ENCODE results near the gene FMC1.

DNA sequence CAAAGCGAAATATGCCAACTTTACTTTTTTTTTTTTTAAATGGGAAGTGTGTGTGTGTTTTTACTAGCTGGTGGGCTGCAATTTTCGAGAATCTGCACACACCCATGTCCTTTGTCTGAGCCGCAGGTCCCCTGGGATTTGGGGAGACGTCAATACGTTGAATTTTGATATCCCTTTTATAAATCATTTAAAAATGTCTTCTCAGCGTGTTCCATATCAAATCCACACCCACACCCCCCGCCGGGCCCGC is 404 bp upstream of the FMC1 start:
- TF ChIP-seq ZNF274 (IDR thresholded peaks at IDR 0.05; ENCODE audit: low read length) (no peak), ZNF274 (tag by site-specific recombination; IDR thresholded peaks at IDR 0.05; ENCODE audit: borderline replicate concordance) (no peak), ZNF324 (tag by site-specific recombination; IDR thresholded peaks at IDR 0.05) (no peak), ZBTB8A (tag by site-specific recombination; IDR thresholded peaks at IDR 0.05) (no peak), ZNF37A (tag by site-specific recombination; IDR thresholded peaks at IDR 0.05) (no peak)
- TF ChIP-seq, protein P1, sequence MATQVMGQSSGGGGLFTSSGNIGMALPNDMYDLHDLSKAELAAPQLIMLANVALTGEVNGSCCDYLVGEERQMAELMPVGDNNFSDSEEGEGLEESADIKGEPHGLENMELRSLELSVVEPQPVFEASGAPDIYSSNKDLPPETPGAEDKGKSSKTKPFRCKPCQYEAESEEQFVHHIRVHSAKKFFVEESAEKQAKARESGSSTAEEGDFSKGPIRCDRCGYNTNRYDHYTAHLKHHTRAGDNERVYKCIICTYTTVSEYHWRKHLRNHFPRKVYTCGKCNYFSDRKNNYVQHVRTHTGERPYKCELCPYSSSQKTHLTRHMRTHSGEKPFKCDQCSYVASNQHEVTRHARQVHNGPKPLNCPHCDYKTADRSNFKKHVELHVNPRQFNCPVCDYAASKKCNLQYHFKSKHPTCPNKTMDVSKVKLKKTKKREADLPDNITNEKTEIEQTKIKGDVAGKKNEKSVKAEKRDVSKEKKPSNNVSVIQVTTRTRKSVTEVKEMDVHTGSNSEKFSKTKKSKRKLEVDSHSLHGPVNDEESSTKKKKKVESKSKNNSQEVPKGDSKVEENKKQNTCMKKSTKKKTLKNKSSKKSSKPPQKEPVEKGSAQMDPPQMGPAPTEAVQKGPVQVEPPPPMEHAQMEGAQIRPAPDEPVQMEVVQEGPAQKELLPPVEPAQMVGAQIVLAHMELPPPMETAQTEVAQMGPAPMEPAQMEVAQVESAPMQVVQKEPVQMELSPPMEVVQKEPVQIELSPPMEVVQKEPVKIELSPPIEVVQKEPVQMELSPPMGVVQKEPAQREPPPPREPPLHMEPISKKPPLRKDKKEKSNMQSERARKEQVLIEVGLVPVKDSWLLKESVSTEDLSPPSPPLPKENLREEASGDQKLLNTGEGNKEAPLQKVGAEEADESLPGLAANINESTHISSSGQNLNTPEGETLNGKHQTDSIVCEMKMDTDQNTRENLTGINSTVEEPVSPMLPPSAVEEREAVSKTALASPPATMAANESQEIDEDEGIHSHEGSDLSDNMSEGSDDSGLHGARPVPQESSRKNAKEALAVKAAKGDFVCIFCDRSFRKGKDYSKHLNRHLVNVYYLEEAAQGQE (tag by site-specific recombination; IDR thresholded peaks at IDR 0.05) = no peak
- TF ChIP-seq, protein P2, sequence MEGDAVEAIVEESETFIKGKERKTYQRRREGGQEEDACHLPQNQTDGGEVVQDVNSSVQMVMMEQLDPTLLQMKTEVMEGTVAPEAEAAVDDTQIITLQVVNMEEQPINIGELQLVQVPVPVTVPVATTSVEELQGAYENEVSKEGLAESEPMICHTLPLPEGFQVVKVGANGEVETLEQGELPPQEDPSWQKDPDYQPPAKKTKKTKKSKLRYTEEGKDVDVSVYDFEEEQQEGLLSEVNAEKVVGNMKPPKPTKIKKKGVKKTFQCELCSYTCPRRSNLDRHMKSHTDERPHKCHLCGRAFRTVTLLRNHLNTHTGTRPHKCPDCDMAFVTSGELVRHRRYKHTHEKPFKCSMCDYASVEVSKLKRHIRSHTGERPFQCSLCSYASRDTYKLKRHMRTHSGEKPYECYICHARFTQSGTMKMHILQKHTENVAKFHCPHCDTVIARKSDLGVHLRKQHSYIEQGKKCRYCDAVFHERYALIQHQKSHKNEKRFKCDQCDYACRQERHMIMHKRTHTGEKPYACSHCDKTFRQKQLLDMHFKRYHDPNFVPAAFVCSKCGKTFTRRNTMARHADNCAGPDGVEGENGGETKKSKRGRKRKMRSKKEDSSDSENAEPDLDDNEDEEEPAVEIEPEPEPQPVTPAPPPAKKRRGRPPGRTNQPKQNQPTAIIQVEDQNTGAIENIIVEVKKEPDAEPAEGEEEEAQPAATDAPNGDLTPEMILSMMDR (tag by site-specific recombination; IDR thresholded peaks at IDR 0.05) = no peak
- TF ChIP-seq, protein P3, sequence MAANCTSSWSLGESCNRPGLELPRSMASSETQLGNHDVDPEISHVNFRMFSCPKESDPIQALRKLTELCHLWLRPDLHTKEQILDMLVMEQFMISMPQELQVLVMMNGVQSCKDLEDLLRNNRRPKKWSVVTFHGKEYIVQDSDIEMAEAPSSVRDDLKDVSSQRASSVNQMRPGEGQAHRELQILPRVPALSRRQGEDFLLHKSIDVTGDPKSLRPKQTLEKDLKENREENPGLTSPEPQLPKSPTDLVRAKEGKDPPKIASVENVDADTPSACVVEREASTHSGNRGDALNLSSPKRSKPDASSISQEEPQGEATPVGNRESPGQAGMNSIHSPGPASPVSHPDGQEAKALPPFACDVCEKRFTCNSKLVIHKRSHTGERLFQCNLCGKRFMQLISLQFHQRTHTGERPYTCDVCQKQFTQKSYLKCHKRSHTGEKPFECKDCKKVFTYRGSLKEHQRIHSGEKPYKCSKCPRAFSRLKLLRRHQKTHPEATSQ (tag by site-specific recombination; IDR thresholded peaks at IDR 0.05) = no peak
- TF ChIP-seq, protein P4, sequence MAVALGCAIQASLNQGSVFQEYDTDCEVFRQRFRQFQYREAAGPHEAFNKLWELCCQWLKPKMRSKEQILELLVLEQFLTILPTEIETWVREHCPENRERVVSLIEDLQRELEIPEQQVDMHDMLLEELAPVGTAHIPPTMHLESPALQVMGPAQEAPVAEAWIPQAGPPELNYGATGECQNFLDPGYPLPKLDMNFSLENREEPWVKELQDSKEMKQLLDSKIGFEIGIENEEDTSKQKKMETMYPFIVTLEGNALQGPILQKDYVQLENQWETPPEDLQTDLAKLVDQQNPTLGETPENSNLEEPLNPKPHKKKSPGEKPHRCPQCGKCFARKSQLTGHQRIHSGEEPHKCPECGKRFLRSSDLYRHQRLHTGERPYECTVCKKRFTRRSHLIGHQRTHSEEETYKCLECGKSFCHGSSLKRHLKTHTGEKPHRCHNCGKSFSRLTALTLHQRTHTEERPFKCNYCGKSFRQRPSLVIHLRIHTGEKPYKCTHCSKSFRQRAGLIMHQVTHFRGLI (tag by site-specific recombination; IDR thresholded peaks at IDR 0.05) = no peak
